Keratinocyte (primary cell): ENCODE results near the gene LY9. TPM values are rescaled to one million over a fixed set of nuclear protein-coding genes. Genes with fewer than 3 reads are reported as not detected.

Source experiments
- DNase-seq: peaks from one replicate; pipeline ENCODE4 v3.0.0-alpha.2; 2011; ENCODE audit warnings: low read depth, missing footprints, low spot score
- FAIRE-seq: peaks from 2 replicates; lab custom pipeline; 2011; peaks lifted over from hg19 to GRCh38; lab: Jason Lieb, UNC
- H2AFZ ChIP-seq: 2 replicates; pipeline ENCODE4 v1.6.0; 2012; ENCODE audit warnings: low read length, control low read depth, inconsistent platforms; ENCODE audit not compliant: control insufficient read depth
- H3K27ac ChIP-seq: 2 replicates; pipeline ENCODE4 v1.5.1; 2011; ENCODE audit warnings: low read length; ENCODE audit not compliant: control insufficient read depth, insufficient read depth
- H3K27me3 ChIP-seq: 3 replicates; pipeline ENCODE4 v1.6.0; 2011; ENCODE audit warnings: low read length; ENCODE audit not compliant: control insufficient read depth, insufficient read depth; ENCODE audit errors: extremely low read depth
- H3K36me3 ChIP-seq, 2 experiments: 2 replicates in 1 of 2; 3 replicates in 1 of 2; pipeline ENCODE4 v1.5.1; 2011; ENCODE audit warnings: low read length in 2 of 2, mild to moderate bottlenecking in 1 of 2; ENCODE audit not compliant: control insufficient read depth in 2 of 2, insufficient read depth in 2 of 2; ENCODE audit errors: extremely low read depth in 1 of 2
- H3K4me1 ChIP-seq: 3 replicates; pipeline ENCODE4 v1.5.1; 2011; ENCODE audit warnings: low read length; ENCODE audit not compliant: control insufficient read depth, insufficient read depth; ENCODE audit errors: extremely low read depth
- H3K4me2 ChIP-seq: 3 replicates; pipeline ENCODE4 v1.6.0; 2011; ENCODE audit warnings: low read depth, low read length; ENCODE audit not compliant: control insufficient read depth, insufficient read depth; ENCODE audit errors: extremely low read depth
- H3K4me3 ChIP-seq, 3 experiments: fragments of 200-600 bp in 1 of 3; sonication (generic) in 1 of 3; 2 replicates in 2 of 3; 3 replicates in 1 of 3; pipeline ENCODE4 v1.5.1; 2011 to 2016; ENCODE audit warnings: low read length in 3 of 3, mild to moderate bottlenecking in 3 of 3, control low read depth in 2 of 3, inconsistent platforms in 1 of 3, low read depth in 1 of 3, mixed read lengths in 1 of 3, mixed run types in 1 of 3, moderate library complexity in 1 of 3; ENCODE audit not compliant: control insufficient read depth in 2 of 3, insufficient read depth in 2 of 3; ENCODE audit errors: extremely low read depth in 1 of 3
- H3K79me2 ChIP-seq: 2 replicates; pipeline ENCODE4 v1.6.0; 2012; ENCODE audit warnings: low read length; ENCODE audit not compliant: control insufficient read depth, insufficient read depth
- H3K9ac ChIP-seq: 3 replicates; pipeline ENCODE4 v1.6.0; 2011; ENCODE audit warnings: low read length; ENCODE audit not compliant: control insufficient read depth, insufficient read depth; ENCODE audit errors: extremely low read depth
- H3K9me1 ChIP-seq: 3 replicates; pipeline ENCODE4 v1.6.0; 2011; ENCODE audit warnings: low read length; ENCODE audit not compliant: control insufficient read depth, insufficient read depth; ENCODE audit errors: extremely low read depth
- H3K9me3 ChIP-seq: 2 replicates; pipeline ENCODE4 v1.5.1; 2012; ENCODE audit warnings: low read depth, low read length; ENCODE audit not compliant: control insufficient read depth
- H4K20me1 ChIP-seq: 3 replicates; pipeline ENCODE4 v1.6.0; 2011; ENCODE audit warnings: low read length; ENCODE audit not compliant: control insufficient read depth, insufficient read depth; ENCODE audit errors: extremely low read depth
- EZH2 ChIP-seq: IDR thresholded peaks from one replicate; pipeline ENCODE4 v1.6.1; 2012; ENCODE audit warnings: inconsistent platforms, mild to moderate bottlenecking, low read length, moderate library complexity
- dilution Hi-C: fragments of 300-500 bp; cut with MboI; formaldehyde crosslinking; loops from one replicate; pipeline ENCODE4 v1.7.0; 2020; ENCODE audit warnings: low sequenced_read_pairs; ENCODE audit not compliant: extremely low pct_ligation_motif_present
- polyA plus RNA-seq, 5 experiments: library from polyadenylated mRNA; depleted of rRNA in 3 of 5; stranded (reverse) in 3 of 5; stranded (forward) in 1 of 5; unstranded in 1 of 5; fragments of >200 nt; gene quantifications; 1 replicate in 1 of 5; 2 replicates in 3 of 5; 3 replicates in 1 of 5; pipeline versions ENCODE4 v1.2.1 to v1.2.3, GENCODE V29; 2011 to 2012; ENCODE audit warnings: missing spikeins in 2 of 5, low read depth in 1 of 5, low replicate concordance in 1 of 5
- TF ChIP-seq, protein P1 (sequence below), 3 experiments: IDR thresholded peaks in 1 of 3; conservative IDR thresholded peaks in 1 of 3; optimal IDR thresholded peaks in 1 of 3; 2 replicates in 2 of 3; 3 replicates in 1 of 3; pipeline versions ENCODE3 to v1.5.1; 2011; ENCODE audit warnings: low read length in 3 of 3, mild to moderate bottlenecking in 3 of 3, moderate library complexity in 2 of 3, control low read depth in 1 of 3, inconsistent platforms in 1 of 3; ENCODE audit not compliant: insufficient read depth in 2 of 3; ENCODE audit errors: extremely low read depth in 1 of 3

LY9 gene
- polyA plus RNA-seq, 1 donor (not counting 4 experiments of a cell fraction or from before 2014, with no cell fraction given), result not detected

- no peaks in the 10 kb centered on the region for H3K9me3 ChIP-seq
- no peaks in the 10 kb centered on the region for H3K79me2 ChIP-seq
- DNase-seq (no peak), FAIRE-seq (peak; percentile 41)
- peak overlapping the region; percentile 8 for H3K27ac ChIP-seq
- dilution Hi-C loops, result no loop called here
- H3K4me1 ChIP-seq, result peaks cover 18% of the 10 kb centered on the region
- H3K9ac ChIP-seq, result no peak overlapping the region
- H3K9me1 ChIP-seq, result no peaks in the 10 kb centered on the region
- H3K4me3 ChIP-seq, result no peak overlapping the region
- no peaks in the 10 kb centered on the region for H4K20me1 ChIP-seq
- H3K4me2 ChIP-seq, result peak overlapping the region; percentile 46
- no peaks in the 10 kb centered on the region for H3K27me3 ChIP-seq
- TF ChIP-seq, protein P1, sequence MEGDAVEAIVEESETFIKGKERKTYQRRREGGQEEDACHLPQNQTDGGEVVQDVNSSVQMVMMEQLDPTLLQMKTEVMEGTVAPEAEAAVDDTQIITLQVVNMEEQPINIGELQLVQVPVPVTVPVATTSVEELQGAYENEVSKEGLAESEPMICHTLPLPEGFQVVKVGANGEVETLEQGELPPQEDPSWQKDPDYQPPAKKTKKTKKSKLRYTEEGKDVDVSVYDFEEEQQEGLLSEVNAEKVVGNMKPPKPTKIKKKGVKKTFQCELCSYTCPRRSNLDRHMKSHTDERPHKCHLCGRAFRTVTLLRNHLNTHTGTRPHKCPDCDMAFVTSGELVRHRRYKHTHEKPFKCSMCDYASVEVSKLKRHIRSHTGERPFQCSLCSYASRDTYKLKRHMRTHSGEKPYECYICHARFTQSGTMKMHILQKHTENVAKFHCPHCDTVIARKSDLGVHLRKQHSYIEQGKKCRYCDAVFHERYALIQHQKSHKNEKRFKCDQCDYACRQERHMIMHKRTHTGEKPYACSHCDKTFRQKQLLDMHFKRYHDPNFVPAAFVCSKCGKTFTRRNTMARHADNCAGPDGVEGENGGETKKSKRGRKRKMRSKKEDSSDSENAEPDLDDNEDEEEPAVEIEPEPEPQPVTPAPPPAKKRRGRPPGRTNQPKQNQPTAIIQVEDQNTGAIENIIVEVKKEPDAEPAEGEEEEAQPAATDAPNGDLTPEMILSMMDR (optimal IDR thresholded peaks at IDR 0.05 in 1 of 3, IDR thresholded peaks at IDR 0.05 in 1 of 3, conservative IDR thresholded peaks at IDR 0.05 in 1 of 3; ENCODE audit: extremely low read depth in 1 of 3, insufficient read depth in 2 of 3, low read length in 3 of 3), result no peak
- no peak for TF ChIP-seq EZH2
- H2AFZ ChIP-seq, result no peak overlapping the region
- peaks cover 0 to 10% of the 10 kb centered on the region in 2 experiments for H3K36me3 ChIP-seq
These were observed 47.1 kb upstream of the LY9 start for GRCh38 chr1:160748878-160749269.

DNA sequence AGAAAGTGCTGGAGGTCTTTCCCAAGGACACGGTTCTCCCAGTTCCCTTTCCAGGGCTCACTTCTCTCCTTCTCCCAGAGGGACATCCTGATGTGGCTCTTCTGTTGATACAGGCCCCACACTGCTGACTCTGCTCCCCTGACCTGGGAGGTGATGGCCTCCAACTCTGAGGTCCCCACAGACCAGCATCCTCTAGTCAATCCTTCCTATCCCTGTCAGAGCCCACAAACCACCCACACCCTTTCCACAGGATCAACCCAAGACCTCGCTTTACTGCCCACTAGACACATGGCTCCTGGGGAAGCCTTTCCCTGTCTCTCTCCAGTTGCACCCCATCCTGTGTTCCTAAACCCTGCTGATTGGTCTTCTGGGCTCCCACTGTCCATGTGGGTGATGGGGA, 45.4 kb upstream of the LY9 start:
- H3K27ac ChIP-seq, result no peak overlapping the region
- no peaks in the 10 kb centered on the region for H3K27me3 ChIP-seq
- peaks cover 18% of the 10 kb centered on the region for H3K4me1 ChIP-seq
- dilution Hi-C loops, result no loop called here
- H3K4me2 ChIP-seq, result no peak overlapping the region
- H3K4me3 ChIP-seq, result no peak overlapping the region
- H3K36me3 ChIP-seq, result peaks cover 0 to 10% of the 10 kb centered on the region in 2 experiments
- TF ChIP-seq, protein P1 (optimal IDR thresholded peaks at IDR 0.05 in 1 of 3, IDR thresholded peaks at IDR 0.05 in 1 of 3, conservative IDR thresholded peaks at IDR 0.05 in 1 of 3; ENCODE audit: extremely low read depth in 1 of 3, insufficient read depth in 2 of 3, low read length in 3 of 3), result no peak
- TF ChIP-seq EZH2, result no peak
- no peaks in the 10 kb centered on the region for H4K20me1 ChIP-seq
- no peaks in the 10 kb centered on the region for H3K9me3 ChIP-seq
- FAIRE-seq, result no peak
- DNase-seq, result no peak
- no peaks in the 10 kb centered on the region for H3K79me2 ChIP-seq
- H3K9ac ChIP-seq, result no peak overlapping the region
- no peak overlapping the region for H2AFZ ChIP-seq
- no peaks in the 10 kb centered on the region for H3K9me1 ChIP-seq
